Gastroesophageal sphincter (tissue), 3 donors: ENCODE measurements around the gene SLC22A15.
"Not testable (repeated sequence)": the region's sequence is repeated elsewhere in the genome, so short reads cannot be mapped to it uniquely, and the experiment has no call there.

Experiments used
- EP300 ChIP-seq: sonication (generic); formaldehyde crosslinking; IDR thresholded peaks from one replicate; pipeline ENCODE4 v1.6.1; 2017; ENCODE audit warnings: antibody characterized with exemption, mild to moderate bottlenecking
- POLR2AphosphoS5 ChIP-seq: sonication (generic); formaldehyde crosslinking; IDR thresholded peaks from one replicate; pipeline ENCODE4 v1.6.1; 2017; ENCODE audit warnings: antibody characterized with exemption
- TF ChIP-seq, protein P1 (sequence below), 4 experiments: fragments of 200-600 bp in 2 of 4; fragments of 450-650 bp in 2 of 4; sonication (generic) in 1 of 4; IDR thresholded peaks; one replicate each; pipeline ENCODE4 v1.5.1; 2017 to 2019; ENCODE audit warnings: antibody characterized with exemption in 4 of 4, mild to moderate bottlenecking in 2 of 4, moderate library complexity in 2 of 4

GRCh38 chr1:116051896-116052295 lies 75.6 kb downstream of the SLC22A15 start:
- TF ChIP-seq, protein P1, sequence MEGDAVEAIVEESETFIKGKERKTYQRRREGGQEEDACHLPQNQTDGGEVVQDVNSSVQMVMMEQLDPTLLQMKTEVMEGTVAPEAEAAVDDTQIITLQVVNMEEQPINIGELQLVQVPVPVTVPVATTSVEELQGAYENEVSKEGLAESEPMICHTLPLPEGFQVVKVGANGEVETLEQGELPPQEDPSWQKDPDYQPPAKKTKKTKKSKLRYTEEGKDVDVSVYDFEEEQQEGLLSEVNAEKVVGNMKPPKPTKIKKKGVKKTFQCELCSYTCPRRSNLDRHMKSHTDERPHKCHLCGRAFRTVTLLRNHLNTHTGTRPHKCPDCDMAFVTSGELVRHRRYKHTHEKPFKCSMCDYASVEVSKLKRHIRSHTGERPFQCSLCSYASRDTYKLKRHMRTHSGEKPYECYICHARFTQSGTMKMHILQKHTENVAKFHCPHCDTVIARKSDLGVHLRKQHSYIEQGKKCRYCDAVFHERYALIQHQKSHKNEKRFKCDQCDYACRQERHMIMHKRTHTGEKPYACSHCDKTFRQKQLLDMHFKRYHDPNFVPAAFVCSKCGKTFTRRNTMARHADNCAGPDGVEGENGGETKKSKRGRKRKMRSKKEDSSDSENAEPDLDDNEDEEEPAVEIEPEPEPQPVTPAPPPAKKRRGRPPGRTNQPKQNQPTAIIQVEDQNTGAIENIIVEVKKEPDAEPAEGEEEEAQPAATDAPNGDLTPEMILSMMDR (IDR thresholded peaks at IDR 0.05) = not testable (repeated sequence)
- not testable (repeated sequence) for TF ChIP-seq EP300, POLR2AphosphoS5
